PC-9 (cell line): ENCODE data around the gene NT5M.

ENCODE experiments used
- EZH2 ChIP-seq: fragments of 200-600 bp; sonication (generic); IDR thresholded peaks from 2 replicates; pipeline ENCODE4 v1.8.0; 2017; ENCODE audit warnings: antibody characterized with exemption, low read depth
- TF ChIP-seq, protein P1 (sequence below): fragments of 200-600 bp; sonication (generic); conservative IDR thresholded peaks from 2 replicates; pipeline ENCODE4 v1.6.1; 2017; ENCODE audit warnings: mixed run types, antibody characterized with exemption, mild to moderate bottlenecking, moderate library complexity

DNA sequence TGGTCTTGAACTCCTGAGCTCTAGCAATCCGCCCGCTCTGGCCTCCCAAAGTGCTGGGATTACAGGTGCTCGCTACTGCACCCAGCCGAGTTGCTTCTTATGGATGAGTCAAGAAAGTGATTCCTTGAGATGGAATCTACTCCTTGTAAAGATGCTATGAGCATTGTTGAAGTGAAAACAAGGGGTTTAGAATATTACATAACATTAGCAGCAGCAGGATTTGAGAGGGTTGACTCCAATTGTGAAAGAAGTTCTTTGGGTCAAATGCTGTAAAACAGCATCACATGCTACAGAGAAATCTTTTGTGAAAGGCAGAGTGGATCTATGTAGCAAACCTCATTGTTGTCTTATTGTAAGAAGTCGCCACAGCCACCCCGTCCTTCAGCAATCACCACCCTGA lies 72.7 kb downstream of the NT5M start:
- TF ChIP-seq, protein P1, sequence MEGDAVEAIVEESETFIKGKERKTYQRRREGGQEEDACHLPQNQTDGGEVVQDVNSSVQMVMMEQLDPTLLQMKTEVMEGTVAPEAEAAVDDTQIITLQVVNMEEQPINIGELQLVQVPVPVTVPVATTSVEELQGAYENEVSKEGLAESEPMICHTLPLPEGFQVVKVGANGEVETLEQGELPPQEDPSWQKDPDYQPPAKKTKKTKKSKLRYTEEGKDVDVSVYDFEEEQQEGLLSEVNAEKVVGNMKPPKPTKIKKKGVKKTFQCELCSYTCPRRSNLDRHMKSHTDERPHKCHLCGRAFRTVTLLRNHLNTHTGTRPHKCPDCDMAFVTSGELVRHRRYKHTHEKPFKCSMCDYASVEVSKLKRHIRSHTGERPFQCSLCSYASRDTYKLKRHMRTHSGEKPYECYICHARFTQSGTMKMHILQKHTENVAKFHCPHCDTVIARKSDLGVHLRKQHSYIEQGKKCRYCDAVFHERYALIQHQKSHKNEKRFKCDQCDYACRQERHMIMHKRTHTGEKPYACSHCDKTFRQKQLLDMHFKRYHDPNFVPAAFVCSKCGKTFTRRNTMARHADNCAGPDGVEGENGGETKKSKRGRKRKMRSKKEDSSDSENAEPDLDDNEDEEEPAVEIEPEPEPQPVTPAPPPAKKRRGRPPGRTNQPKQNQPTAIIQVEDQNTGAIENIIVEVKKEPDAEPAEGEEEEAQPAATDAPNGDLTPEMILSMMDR, result no peak
- no peak for TF ChIP-seq EZH2
